Measurements from ENCODE around the gene WNT7B. TPM values are rescaled to one million over a fixed set of nuclear protein-coding genes. Genes with fewer than 3 reads are reported as not detected.

Gene WNT7B
- total and polyA plus RNA-seq, 2 of the 8 experiments (the other 6 are each of a cell fraction or from before 2014, with no cell fraction given), result 0.14 to 0.24 TPM

- Histone ChIP-seq H3K9ac (replicated peaks in 1 of 4; ENCODE audit: extremely low read depth in 1 of 4, low read depth in 3 of 4, low read length in 3 of 4) (no peak overlapping the region), H3K56ac (replicated peaks; ENCODE audit: insufficient read length, low read depth, low read length) (no peak overlapping the region), H3K23ac (ENCODE audit: insufficient read length) (no peak overlapping the region), H3K18ac (ENCODE audit: extremely low read depth, low read length) (no peak overlapping the region), H4K91ac (replicated peaks; ENCODE audit: insufficient read length, low read length) (peak overlapping the region; percentile 54), H3K27ac (ENCODE audit: low read depth, low read length) (no peak overlapping the region), H3K9me3 (ENCODE audit: insufficient read depth in 2 of 2, low read depth in 1 of 2, low read length in 1 of 2) (no peaks in the 10 kb centered on the region), H3K4ac (replicated peaks; ENCODE audit: insufficient read length, low read depth, low read length) (no peak overlapping the region), H4K20me1 (replicated peaks in 1 of 2; ENCODE audit: control insufficient read depth in 1 of 2, insufficient read depth in 2 of 2, low read length in 2 of 2) (peaks cover 0 to 1% of the 10 kb centered on the region in 2 experiments), H2AFZ (ENCODE audit: low read length) (no peak overlapping the region), H2BK120ac (replicated peaks; ENCODE audit: low read depth, low read length) (no peak overlapping the region), H2BK12ac (ENCODE audit: low read depth, low read length) (no peak overlapping the region), H2BK20ac (ENCODE audit: low read length) (no peak overlapping the region), H3K23me2 (ENCODE audit: low read depth, low read length) (no peaks in the 10 kb centered on the region), H3K36me3 (ENCODE audit: control insufficient read depth in 2 of 4, insufficient read depth in 4 of 4, low read length in 3 of 4) (no peaks in the 10 kb centered on the region), H2BK15ac (ENCODE audit: low read length) (no peak overlapping the region), H2AK5ac (ENCODE audit: low read depth, low read length) (no peak overlapping the region), H3K4me2 (ENCODE audit: insufficient read depth in 1 of 2, low read depth in 2 of 2, low read length in 2 of 2) (no peak overlapping the region), H3K4me3 (ENCODE audit: extremely low read depth in 1 of 4, insufficient read depth in 2 of 4, low read depth in 3 of 4, low read length in 4 of 4) (no peak overlapping the region), H3K14ac (ENCODE audit: insufficient read length) (no peak overlapping the region), H3K79me2 (ENCODE audit: control insufficient read depth in 1 of 2, insufficient read depth in 2 of 2, low read length in 2 of 2) (no peaks in the 10 kb centered on the region), H4K5ac (ENCODE audit: insufficient read length, low read depth, low read length) (no peak overlapping the region), H3K27me3 (replicated peaks in 1 of 4; ENCODE audit: control insufficient read depth in 3 of 4, extremely low read depth in 1 of 4, insufficient read depth in 3 of 4, low read length in 3 of 4) (peaks cover 4 to 32% (median 22%) of the 10 kb centered on the region in 4 experiments), H3K79me1 (ENCODE audit: low read depth, low read length) (no peaks in the 10 kb centered on the region), H3K4me1 (replicated peaks in 1 of 4; ENCODE audit: control insufficient read depth in 3 of 4, insufficient read depth in 4 of 4, low read length in 3 of 4) (peaks cover 0 to 33% (median 23%) of the 10 kb centered on the region in 4 experiments; a peak in 6 of 7 replicates), H4K8ac (ENCODE audit: extremely low read depth, insufficient read depth, low read length) (no peak overlapping the region; the same call in 1 of the 2 replicates), H2BK5ac (ENCODE audit: low read depth, low read length) (no peak overlapping the region)
- no peak for FAIRE-seq
- 92% methylated on average over 11 of the region's 12 CpGs; no CpG with 5 or more reads in 1 of the 2 experiments for WGBS, 2 experiments (ENCODE audit: extremely low coverage in 1 of 2, insufficient coverage in 1 of 2, insufficient read length in 1 of 2, insufficient replicate concordance in 2 of 2, low coverage in 1 of 2, low lambda C conversion rate in 2 of 2, missing lambda C conversion rate in 1 of 2)
- ChIA-PET CTCF (ENCODE audit: partially characterized antibody) (interaction anchor here (1.6 to 3.3 kb wide), 2 partner anchors 9 to 100 kb away, joined by 6 to 14 read pairs; no protein-coding TSS in a partner anchor), POLR2A (ENCODE audit: partially characterized antibody) (no interaction called here)
- DNase-seq (ENCODE audit: low read depth in 1 of 2, low spot score in 2 of 2), result no peak
- TF ChIP-seq TAF1 (IDR thresholded peaks at IDR 0.05; ENCODE audit: low read depth, low read length) (no peak), BRCA1 (IDR thresholded peaks at IDR 0.05; ENCODE audit: low read depth, low read length) (no peak), MAX (IDR thresholded peaks at IDR 0.05) (no peak), GTF2F1 (IDR thresholded peaks at IDR 0.05; ENCODE audit: borderline replicate concordance, low read depth, low read length) (no peak), SRF (IDR thresholded peaks at IDR 0.05; ENCODE audit: low read depth, low read length) (no peak), NANOG (IDR thresholded peaks at IDR 0.05; ENCODE audit: insufficient read depth, low read depth, low read length, poor library complexity, severe bottlenecking) (no peak), SP2 (IDR thresholded peaks at IDR 0.05; ENCODE audit: low read length) (no peak), CEBPB (IDR thresholded peaks at IDR 0.05; ENCODE audit: low read depth, low read length) (no peak), TEAD4 (IDR thresholded peaks at IDR 0.05; ENCODE audit: low read depth, low read length) (no peak), CBX8 (IDR thresholded peaks at IDR 0.05; ENCODE audit: borderline replicate concordance, low read depth, low read length) (no peak), GABPA (IDR thresholded peaks at IDR 0.05; ENCODE audit: borderline replicate concordance, insufficient read depth, low read length) (no peak), JUND (IDR thresholded peaks at IDR 0.05; ENCODE audit: low read length) (no peak), ATF2 (IDR thresholded peaks at IDR 0.05; ENCODE audit: low read length) (no peak)
Observed at GRCh38 chr22:45964372-45964771, 12.6 kb downstream of the WNT7B start.
